Suprapubic skin (tissue), 4 donors: Measurements from ENCODE around the gene ELK4. TPM values are rescaled to one million over a fixed set of nuclear protein-coding genes. Genes with fewer than 3 reads are reported as not detected.

ENCODE experiments used
- DNase-seq, 2 donors: peaks; one replicate each; pipeline ENCODE4 v3.0.0-alpha.2; 2019; ENCODE audit warnings: low spot score in 2 of 2
- H3K27ac ChIP-seq: fragments of 200-600 bp; sonication (generic); one replicate; pipeline ENCODE4 v1.5.1; 2019
- H3K27me3 ChIP-seq: fragments of 200-600 bp; sonication (generic); one replicate; pipeline ENCODE4 v1.5.1; 2019
- H3K36me3 ChIP-seq: fragments of 200-600 bp; sonication (generic); one replicate; pipeline ENCODE4 v1.5.1; 2019
- H3K4me1 ChIP-seq: fragments of 200-600 bp; sonication (generic); one replicate; pipeline ENCODE4 v1.5.1; 2019
- H3K4me3 ChIP-seq: fragments of 200-600 bp; sonication (generic); one replicate; pipeline ENCODE4 v1.5.1; 2019; ENCODE audit warnings: mild to moderate bottlenecking
- H3K9me3 ChIP-seq: fragments of 200-600 bp; sonication (generic); one replicate; pipeline ENCODE4 v1.5.1; 2019
- EP300 ChIP-seq: sonication (generic); formaldehyde crosslinking; IDR thresholded peaks from one replicate; pipeline ENCODE4 v1.6.1; 2017; ENCODE audit warnings: antibody characterized with exemption
- POLR2A ChIP-seq, 2 donors: fragments of 450-650 bp; IDR thresholded peaks; one replicate each; pipeline ENCODE4 v1.6.1; 2017; ENCODE audit warnings: antibody characterized with exemption in 2 of 2, mild to moderate bottlenecking in 2 of 2, moderate library complexity in 2 of 2
- POLR2AphosphoS5 ChIP-seq, 3 donors: sonication (generic); formaldehyde crosslinking; IDR thresholded peaks; one replicate each; pipeline ENCODE4 v1.6.1; 2017; ENCODE audit warnings: antibody characterized with exemption in 3 of 3
- WGBS: methylation state at CpG from one replicate; pipeline ENCODE4 v1.1.5; 2018; 5-methylcytosine and 5-hydroxymethylcytosine counted together
- total RNA-seq, 4 donors: library from RNA; depleted of rRNA; stranded (reverse); fragments of >200 nt; gene quantifications; one replicate each; pipeline ENCODE4 v1.1.0, GENCODE V29; 2016
- TF ChIP-seq, protein P1 (sequence below), 2 donors: fragments of 200-600 bp in 1 of 2; fragments of 450-650 bp in 1 of 2; sonication (generic) in 1 of 2; IDR thresholded peaks; one replicate each; pipeline ENCODE4 v1.5.1; 2016 to 2019; ENCODE audit warnings: antibody characterized with exemption in 2 of 2, mild to moderate bottlenecking in 1 of 2, moderate library complexity in 1 of 2

ELK4 gene
- total RNA-seq, 4 donors from 2014 or later = 30.9 to 52.6 (median 43.8) TPM

DNA sequence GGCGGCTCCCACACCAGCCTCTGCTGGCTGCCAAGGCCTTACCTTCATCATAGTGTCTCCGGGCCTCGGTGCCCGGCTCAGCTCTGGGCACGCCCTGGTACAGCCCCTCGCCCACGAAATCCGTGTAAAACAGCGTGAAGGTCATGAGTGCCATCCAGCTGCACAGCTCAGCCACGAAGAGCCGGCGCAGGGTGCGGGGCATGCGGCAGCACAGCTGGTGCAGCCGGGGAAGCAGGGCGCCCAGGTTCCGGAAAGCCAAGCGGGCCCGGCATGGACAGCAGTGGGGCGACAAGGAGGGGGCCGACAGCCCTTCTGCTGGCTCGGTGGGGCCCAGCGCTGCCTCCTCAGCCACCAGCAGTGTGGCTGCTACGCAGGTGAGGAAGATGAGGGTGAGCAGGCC lies 31.0 kb upstream of the ELK4 start:
- H3K4me3 ChIP-seq = no peak overlapping the region
- peaks cover 28% of the 10 kb centered on the region for H3K4me1 ChIP-seq
- WGBS = 72% methylated on average over 5 of the region's 24 CpGs
- H3K9me3 ChIP-seq = no peaks in the 10 kb centered on the region
- H3K27me3 ChIP-seq = no peaks in the 10 kb centered on the region
- no peak for DNase-seq
- TF ChIP-seq POLR2A (IDR thresholded peaks at IDR 0.05) (no peak), EP300 (no peak), POLR2AphosphoS5 (IDR thresholded peaks at IDR 0.05) (no peak)
- TF ChIP-seq, protein P1, sequence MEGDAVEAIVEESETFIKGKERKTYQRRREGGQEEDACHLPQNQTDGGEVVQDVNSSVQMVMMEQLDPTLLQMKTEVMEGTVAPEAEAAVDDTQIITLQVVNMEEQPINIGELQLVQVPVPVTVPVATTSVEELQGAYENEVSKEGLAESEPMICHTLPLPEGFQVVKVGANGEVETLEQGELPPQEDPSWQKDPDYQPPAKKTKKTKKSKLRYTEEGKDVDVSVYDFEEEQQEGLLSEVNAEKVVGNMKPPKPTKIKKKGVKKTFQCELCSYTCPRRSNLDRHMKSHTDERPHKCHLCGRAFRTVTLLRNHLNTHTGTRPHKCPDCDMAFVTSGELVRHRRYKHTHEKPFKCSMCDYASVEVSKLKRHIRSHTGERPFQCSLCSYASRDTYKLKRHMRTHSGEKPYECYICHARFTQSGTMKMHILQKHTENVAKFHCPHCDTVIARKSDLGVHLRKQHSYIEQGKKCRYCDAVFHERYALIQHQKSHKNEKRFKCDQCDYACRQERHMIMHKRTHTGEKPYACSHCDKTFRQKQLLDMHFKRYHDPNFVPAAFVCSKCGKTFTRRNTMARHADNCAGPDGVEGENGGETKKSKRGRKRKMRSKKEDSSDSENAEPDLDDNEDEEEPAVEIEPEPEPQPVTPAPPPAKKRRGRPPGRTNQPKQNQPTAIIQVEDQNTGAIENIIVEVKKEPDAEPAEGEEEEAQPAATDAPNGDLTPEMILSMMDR (IDR thresholded peaks at IDR 0.05) = no peak
- no peak overlapping the region for H3K27ac ChIP-seq
- no peaks in the 10 kb centered on the region for H3K36me3 ChIP-seq

DNA sequence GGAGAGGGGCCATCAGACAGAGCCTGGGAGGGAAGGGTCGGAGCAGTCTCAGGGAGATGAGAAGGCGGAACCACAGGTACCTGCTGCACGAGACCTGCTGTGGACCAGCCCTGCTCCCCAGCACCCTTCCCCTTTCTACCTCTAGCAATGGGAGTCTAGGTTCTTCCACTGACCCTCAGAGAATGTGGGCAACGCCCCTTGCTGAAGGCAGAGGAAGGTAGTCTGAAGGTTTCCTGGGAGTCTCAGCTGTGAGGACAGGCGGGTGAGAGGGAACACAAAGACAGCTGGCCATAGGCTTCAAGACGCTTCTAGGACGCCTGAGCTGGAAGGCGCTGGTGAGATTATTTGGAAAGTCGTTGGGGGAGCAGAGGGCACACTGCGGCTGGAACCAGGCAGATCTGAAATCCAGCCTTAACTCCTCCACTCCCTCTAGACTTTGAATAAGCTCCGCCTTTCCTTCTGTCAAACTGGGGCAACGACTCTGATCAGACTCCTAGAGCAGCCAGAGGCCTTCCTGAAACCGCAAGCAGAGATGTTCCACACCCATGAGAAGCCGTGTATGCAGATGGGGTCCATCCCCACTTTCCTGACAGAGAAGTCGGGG lies 30.4 kb upstream of the ELK4 start:
- 75% methylated on average over 14 of the region's 15 CpGs for WGBS
- Histone ChIP-seq H3K27ac (no peak overlapping the region), H3K4me3 (no peak overlapping the region)

DNA sequence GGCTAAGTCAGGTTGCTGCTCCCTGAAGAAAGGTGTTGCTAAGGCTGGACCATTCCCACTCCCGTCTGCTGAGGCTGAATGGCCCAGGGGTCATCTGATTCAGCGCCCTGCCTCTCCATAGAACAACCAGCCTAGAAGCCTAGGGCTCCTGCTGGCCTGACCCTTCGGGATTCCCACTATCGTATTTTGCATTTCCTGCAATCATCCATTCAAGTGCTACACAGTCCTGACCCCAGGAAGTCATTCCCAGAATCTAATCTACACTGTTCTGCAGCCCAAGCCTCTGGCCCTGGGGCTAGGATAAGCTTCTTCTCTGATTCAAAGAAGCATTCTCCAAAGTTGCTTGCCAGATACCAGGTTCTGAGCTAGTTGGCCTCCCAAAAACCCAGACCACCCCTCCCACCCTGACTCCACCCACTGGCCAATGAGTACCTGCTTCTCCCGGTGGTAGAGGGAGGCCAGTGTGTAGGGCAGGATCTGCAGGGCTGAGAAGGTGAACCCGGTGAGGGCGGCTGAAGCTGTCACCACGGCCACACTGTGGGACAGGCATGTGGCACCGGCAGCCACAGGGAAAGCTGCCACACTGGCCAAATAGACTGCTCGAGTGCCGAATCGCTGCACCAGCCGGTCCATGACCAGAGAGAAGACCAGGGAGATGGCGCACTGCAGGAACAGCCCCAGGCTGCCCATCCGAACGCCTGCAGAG lies 29.8 kb upstream of the ELK4 start:
- Histone ChIP-seq H3K27me3 (no peaks in the 10 kb centered on the region), H3K4me1 (peaks cover 27% of the 10 kb centered on the region), H3K27ac (no peak overlapping the region), H3K4me3 (no peak overlapping the region), H3K9me3 (no peaks in the 10 kb centered on the region), H3K36me3 (no peaks in the 10 kb centered on the region)
- TF ChIP-seq POLR2AphosphoS5 (IDR thresholded peaks at IDR 0.05) = no peak
- TF ChIP-seq, protein P1 (IDR thresholded peaks at IDR 0.05) = no peak
- TF ChIP-seq POLR2A (IDR thresholded peaks at IDR 0.05) = no peak
- TF ChIP-seq EP300 = no peak
- WGBS = 78% methylated on average over 13 of the region's 16 CpGs
- DNase-seq = no peak

More for the DNA sequence above, 30.4 kb upstream of the ELK4 start:
- Histone ChIP-seq H3K27me3 (no peaks in the 10 kb centered on the region), H3K36me3 (no peaks in the 10 kb centered on the region), H3K4me1 (peaks cover 27% of the 10 kb centered on the region), H3K9me3 (no peaks in the 10 kb centered on the region)
- TF ChIP-seq EP300 = no peak
- TF ChIP-seq, protein P1 (IDR thresholded peaks at IDR 0.05) = no peak
- no peak for TF ChIP-seq POLR2AphosphoS5 (IDR thresholded peaks at IDR 0.05)
- TF ChIP-seq POLR2A (IDR thresholded peaks at IDR 0.05) = no peak
- DNase-seq = no peak

DNA sequence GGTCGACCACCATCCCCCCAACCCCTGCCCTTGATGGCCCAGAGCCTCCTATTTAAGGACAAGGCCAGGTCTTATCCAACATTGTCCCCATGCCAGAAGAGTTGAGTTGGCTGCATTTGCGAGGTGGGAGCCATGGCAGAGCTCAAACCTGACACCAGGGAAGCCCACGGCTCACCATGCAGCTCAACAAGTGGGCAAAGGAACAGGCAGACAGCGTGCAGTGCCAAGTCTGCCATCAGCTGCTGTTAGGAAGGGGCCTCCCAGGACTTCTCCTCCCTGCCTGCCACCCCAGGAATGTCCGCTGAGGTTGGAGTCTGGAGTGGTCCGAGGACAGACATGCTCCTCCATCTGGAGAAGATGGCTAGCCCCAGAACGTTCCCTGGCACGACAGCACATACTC lies 28.6 kb upstream of the ELK4 start:
- no peak for TF ChIP-seq POLR2A (IDR thresholded peaks at IDR 0.05)
- TF ChIP-seq POLR2AphosphoS5 (IDR thresholded peaks at IDR 0.05) = no peak
- no peak for TF ChIP-seq EP300
- TF ChIP-seq, protein P1 (IDR thresholded peaks at IDR 0.05) = no peak
- DNase-seq = no peak
- no peaks in the 10 kb centered on the region for H3K9me3 ChIP-seq
- H3K36me3 ChIP-seq = no peaks in the 10 kb centered on the region
- no peaks in the 10 kb centered on the region for H3K27me3 ChIP-seq
- peaks cover 27% of the 10 kb centered on the region for H3K4me1 ChIP-seq
- H3K4me3 ChIP-seq = no peak overlapping the region
- H3K27ac ChIP-seq = no peak overlapping the region
- 78% methylated on average over 5 of the region's 8 CpGs for WGBS

DNA sequence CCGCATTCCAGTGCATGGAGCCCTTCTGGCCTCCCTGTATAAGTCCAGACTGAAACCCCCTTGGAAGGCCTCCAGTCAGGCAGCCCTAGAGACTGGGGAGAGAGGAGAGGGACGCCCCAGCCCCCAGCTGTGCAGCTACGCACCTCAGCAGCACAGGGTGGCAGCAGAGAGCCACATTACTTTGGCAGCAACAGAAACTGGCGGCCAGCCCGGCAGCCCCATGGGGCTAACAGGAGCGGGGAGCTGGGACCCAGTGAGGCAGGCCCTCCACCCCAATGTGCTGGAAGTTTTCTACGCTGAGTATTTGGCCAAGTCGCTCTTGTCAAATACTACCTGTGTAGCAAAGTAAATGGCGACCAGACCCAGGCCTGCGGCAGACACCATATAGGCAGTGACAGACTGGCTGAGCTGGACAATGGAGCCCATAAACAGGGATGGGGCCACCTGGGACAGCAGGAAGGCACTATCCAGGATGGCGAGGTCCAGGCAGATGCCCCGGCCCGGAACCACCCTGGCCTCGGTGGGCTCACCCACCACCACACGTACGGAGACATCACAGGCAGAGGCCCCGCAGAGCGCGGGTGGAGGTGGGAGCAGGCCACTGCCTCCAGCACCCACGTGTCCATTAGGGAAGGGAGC lies 27.3 kb upstream of the ELK4 start:
- WGBS = 53% methylated on average over 7 of the region's 20 CpGs
- Histone ChIP-seq H3K4me3 (no peak overlapping the region), H3K36me3 (no peaks in the 10 kb centered on the region), H3K9me3 (no peaks in the 10 kb centered on the region), H3K27ac (no peak overlapping the region), H3K4me1 (peaks cover 15% of the 10 kb centered on the region), H3K27me3 (no peaks in the 10 kb centered on the region)
- TF ChIP-seq POLR2AphosphoS5 (IDR thresholded peaks at IDR 0.05) = no peak
- TF ChIP-seq, protein P1 (IDR thresholded peaks at IDR 0.05) = peak; percentile 57 to 86
- DNase-seq = peak; percentile 82 to 87
